Measurements from ENCODE around the gene ELMO2.

DNA sequence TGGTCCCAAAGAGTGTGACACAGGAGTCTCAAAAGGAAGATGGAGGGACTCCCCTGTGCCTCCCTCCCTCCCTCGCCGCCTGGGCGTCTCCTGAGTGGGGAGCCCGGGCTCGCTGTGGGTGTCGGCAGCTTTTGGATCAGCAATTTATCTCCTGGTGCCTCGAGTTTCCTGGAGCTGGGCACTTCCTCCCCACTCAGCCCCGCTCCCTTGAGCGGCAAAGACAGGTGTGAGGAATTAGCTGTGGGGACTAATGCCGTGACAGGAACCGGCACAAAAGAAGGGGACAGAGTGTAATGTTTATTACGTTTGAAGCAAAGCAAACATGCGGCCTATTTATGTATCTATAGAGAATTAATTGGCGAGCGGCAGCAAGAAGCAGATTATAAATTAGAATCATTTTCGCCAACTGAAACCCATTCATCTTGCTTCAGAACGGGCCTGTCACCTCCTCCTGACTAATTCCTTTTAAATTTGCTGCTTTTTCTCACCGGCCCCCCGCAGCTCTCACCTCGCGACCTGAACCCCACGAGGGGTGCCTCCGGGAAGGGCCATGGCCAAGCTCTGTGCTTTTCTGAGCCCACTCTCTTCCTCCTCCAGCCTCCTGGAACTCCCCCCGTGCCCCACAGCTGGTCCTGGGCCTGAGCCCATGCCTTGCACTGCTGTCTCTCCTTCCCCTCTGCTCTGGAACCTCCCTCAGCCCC, 89.3 kb downstream of the ELMO2 start:
- TF ChIP-seq CTCF (IDR thresholded peaks at IDR 0.05) (no peak), POLR2A (IDR thresholded peaks at IDR 0.05) (no peak)
